ENCODE results near the gene SNAPC2.
"Not testable (repeated sequence)": the region's sequence is repeated elsewhere in the genome, so short reads cannot be mapped to it uniquely, and the experiment has no call there.

SNAPC2 gene

DNA sequence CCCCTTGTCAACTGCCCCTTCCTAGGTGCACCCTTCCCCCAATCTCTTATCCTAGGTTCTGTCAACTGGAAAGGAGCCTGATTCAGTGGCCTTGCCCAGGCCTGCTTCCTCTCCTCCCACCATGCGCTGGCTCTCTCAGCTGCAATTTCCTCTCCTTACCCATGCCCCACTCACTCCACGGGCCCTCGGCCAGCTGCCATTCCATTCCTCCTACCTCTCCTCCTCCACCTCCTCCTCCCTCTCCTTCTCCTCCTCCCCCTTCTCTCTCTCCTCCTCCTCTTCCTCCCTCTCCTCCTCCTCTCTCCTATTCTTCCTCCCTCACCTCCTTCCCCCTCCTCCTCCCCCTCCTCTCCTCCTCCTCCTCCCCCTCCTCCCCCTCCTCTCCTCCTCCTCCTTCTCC is 32.9 kb downstream of the SNAPC2 start:
- no peak for DNase-seq (ENCODE audit: extremely low read depth, low read depth)
- TF ChIP-seq, protein P1, sequence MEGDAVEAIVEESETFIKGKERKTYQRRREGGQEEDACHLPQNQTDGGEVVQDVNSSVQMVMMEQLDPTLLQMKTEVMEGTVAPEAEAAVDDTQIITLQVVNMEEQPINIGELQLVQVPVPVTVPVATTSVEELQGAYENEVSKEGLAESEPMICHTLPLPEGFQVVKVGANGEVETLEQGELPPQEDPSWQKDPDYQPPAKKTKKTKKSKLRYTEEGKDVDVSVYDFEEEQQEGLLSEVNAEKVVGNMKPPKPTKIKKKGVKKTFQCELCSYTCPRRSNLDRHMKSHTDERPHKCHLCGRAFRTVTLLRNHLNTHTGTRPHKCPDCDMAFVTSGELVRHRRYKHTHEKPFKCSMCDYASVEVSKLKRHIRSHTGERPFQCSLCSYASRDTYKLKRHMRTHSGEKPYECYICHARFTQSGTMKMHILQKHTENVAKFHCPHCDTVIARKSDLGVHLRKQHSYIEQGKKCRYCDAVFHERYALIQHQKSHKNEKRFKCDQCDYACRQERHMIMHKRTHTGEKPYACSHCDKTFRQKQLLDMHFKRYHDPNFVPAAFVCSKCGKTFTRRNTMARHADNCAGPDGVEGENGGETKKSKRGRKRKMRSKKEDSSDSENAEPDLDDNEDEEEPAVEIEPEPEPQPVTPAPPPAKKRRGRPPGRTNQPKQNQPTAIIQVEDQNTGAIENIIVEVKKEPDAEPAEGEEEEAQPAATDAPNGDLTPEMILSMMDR (IDR thresholded peaks at IDR 0.05; ENCODE audit: low read depth, low read length) = no peak

DNA sequence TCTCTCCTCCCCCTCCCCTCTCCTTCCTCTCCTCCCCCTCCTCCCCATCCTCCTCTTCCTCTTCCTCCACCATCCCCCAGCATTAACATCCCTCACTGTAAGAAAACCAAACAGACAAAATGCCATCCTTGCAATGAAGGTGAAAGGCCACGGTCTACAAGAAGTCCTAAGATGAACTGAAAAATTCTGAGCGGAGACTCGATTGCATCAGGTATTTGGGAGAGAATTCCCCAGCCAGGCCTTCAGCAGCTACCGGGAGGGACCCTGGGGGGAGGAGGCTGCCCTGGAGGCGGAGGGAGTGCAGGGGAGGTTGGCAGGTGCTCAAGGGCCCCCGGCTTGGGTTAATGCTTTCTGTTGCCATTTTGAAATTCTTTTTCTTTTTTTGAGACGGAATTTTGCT is 33.4 kb downstream of the SNAPC2 start:
- TF ChIP-seq, protein P1 (IDR thresholded peaks at IDR 0.05; ENCODE audit: low read depth, low read length) = no peak
- DNase-seq (ENCODE audit: extremely low read depth, low read depth) = no peak

DNA sequence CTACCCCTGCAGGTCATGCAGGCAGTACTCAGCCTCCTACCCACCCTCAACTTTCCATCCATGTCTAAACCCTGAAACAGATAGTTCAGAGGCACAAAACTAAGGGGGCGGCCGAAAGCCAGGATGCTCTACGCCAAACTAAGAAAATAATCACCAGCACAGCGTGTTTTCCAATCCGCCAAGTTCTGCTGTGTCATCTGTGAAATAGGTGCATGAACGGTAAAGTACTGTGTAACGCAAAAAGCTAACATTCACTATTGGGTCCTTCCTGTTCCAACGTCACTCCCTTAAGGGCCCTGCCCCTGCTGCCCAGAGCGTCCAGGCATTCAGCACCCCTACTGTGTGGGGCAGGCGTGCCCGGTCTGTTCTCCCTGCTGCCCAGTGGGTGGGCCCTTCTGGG is 35.6 kb downstream of the SNAPC2 start:
- TF ChIP-seq, protein P1 (IDR thresholded peaks at IDR 0.05; ENCODE audit: low read depth, low read length) = no peak
- DNase-seq (ENCODE audit: extremely low read depth, low read depth) = no peak

DNA sequence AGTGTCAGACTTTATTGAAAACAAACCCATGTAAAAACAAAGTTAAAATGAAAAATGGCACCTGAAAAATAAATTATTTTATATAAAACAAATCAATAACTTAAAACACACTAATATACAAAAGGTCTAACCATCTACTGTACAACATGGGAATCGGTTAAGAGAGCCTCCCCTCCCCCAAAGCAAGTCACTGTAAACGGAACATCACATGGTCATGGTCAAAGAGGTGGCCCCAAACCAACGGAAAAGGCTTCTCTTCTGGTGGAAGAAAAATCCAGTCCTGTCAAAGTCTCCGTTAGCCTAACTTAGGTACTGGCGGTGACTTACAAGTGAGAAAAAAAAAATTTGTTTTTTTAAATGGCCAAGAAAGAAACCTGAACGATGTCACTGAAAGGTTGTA is 39.1 kb downstream of the SNAPC2 start:
- TF ChIP-seq, protein P1 (IDR thresholded peaks at IDR 0.05; ENCODE audit: low read depth, low read length) = no peak
- DNase-seq (ENCODE audit: extremely low read depth, low read depth) = no peak

DNA sequence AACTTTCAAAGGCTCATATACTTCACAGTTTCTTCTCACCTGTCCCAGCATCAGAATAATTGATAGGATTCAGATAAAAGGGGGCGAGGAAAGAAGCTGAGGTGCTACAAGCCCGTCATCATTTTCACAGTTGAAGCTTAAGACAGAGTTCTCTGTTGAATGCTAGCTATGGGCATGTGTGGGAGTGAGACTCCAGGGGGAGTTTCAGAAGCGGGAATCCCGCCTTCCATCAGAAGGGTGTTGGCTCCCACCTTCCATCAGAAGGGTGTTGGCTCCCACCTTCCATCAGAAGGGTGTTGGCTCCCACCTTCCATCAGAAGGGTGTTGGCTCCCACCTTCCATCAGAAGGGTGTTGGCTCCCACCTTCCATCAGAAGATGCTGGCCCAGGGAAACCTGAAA is 40.9 kb downstream of the SNAPC2 start:
- DNase-seq (ENCODE audit: extremely low read depth, low read depth) = not testable (repeated sequence)

DNA sequence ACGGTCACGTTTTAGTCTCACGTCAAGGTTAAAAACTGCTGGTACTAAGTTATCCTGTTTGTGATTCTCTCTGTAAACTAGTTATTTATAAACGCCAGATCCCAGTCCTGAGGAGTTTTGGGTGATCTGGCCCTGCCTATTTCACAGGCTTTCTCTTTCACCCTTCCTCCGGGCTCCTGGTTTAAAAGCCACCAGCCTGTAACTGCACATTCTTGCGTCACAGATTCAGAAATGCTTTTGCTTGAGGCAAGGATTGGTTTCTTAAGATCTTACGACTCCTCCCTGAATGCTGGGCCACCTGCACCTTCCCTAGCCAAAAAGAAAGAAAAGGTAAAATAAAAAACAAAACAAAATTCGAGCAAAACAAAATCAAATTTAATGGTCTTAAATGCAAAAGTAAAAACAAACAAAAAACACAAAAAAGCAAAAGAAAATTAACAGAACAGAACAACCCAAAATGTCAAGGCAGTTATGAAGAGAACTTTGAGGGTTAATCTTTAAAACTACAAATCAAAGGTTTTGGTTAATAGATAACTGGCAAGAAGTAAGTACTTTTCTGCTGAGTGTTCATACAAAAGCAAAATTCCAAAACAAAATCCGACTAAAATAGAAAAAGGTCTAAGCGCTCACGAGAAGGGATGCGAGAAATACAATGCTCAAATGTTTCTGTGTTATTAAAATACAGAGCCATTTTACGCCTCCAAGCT is 41.9 kb downstream of the SNAPC2 start:
- no peak for DNase-seq (ENCODE audit: extremely low read depth, low read depth)
- TF ChIP-seq, protein P1 (IDR thresholded peaks at IDR 0.05; ENCODE audit: low read depth, low read length) = no peak

DNA sequence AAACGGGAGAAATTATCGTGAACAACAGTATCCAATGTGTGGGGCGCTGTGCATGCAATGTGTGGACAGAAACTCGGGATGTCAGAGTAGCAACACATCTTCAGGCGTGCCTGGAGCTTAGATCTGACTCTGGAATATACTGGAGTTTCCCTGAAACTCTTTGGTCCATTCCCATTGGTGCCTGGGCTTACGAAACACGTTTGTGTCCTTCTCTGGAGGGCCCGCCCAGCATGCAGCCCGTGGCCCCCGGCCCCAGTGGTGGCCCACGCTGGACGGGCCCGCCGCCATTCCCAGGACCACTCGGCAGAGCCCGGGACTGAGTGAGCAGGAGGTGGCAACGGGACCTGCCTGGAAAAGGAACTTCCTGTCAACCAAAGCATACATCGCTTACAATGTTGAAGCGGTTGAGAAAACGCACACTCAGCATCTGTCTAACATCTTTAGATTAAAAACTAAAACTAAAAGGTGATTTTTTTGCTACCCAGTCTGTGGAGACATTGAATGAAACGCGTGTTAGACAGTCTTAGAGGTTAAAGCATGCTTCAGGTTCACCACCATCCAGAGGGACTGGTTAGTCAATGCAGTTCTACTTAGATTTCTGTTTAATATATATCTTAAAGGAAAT is 42.6 kb downstream of the SNAPC2 start:
- TF ChIP-seq, protein P1 (IDR thresholded peaks at IDR 0.05; ENCODE audit: low read depth, low read length) = no peak

DNA sequence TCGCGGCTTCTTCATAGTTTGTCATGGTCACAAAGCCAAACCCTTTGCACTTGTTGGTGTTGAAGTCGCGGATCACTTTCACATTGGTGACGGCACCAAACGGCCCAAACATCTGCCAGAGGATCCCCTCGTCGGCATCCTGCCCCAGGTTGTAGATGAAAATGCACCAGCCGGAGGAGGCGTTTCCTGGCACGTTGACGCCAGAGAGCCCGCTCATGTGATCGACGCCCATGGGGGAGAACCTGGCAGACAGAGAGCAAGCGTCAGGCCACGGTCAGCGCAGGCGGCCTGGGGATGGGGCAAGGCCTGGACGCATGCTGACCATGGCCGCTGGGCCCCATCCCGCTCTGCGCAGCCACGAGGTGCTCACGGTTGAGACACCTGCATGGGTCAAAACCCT is 43.4 kb downstream of the SNAPC2 start:
- TF ChIP-seq, protein P1 (IDR thresholded peaks at IDR 0.05; ENCODE audit: low read depth, low read length) = no peak
- DNase-seq (ENCODE audit: extremely low read depth, low read depth) = no peak

More for the DNA sequence above, 42.6 kb downstream of the SNAPC2 start:
- DNase-seq (ENCODE audit: extremely low read depth, low read depth) = no peak

All from AG09319 (cell line).